HG03139 (cell line): ENCODE measurements around the gene NPHP4.
"Not testable (repeated sequence)": the region's sequence is repeated elsewhere in the genome, so short reads cannot be mapped to it uniquely, and the experiment has no call there.

Experiments
- ATAC-seq: cut with Tn5 transposase; IDR thresholded peaks from one replicate; pipeline ENCODE4 v1.9.1; 2021; ENCODE audit not compliant: unreplicated experiment

The NPHP4 gene

DNA sequence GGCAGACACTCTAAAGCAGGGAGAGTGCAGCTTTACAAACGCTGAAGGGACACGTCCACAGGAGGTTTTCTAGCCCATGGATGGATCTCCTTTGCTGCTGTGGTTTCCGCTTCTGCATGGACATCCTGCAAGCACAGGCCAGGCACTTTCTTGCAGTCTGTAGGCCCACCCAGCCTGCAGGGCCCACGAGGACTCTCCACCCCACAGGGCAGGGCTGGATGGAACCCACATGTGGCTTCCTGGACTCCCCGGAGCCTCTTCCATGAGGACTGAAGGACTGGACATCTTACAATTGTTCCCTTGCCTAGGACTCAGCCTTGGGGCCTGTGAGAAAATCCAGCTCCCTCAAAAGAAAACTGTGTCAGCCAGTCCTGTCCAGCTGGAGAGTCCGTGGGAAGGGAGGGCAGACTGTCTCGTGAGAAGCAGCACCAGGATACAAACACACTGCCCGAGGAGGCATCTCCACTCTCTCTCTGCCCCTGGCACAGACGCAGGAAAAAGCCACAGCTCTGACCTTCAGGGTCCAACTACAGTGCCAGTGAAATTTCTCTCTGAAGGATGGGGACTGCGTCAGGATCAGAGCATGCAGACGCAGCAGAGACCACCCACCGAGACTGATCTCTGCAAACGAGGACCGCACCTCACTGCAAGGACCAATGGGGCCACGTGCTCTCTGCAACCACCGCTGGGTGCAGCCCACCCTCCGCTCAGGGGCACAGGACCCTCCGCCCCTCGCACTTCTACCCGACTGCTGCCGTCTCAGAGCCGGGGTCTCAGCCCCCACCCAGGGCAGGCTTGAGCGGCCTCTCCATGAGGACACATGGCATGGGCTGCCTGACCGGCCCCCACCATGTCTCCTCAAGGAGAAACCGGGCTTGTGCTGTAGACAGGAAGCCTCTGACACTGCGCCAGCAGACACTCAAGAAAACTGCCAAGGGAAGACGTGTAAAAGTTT, 130.1 kb downstream of the NPHP4 start:
- ATAC-seq, result no peak

- no peak for ATAC-seq
Measured at GRCh38 chr1:5860277-5860676, 131.9 kb downstream of the NPHP4 start.

DNA sequence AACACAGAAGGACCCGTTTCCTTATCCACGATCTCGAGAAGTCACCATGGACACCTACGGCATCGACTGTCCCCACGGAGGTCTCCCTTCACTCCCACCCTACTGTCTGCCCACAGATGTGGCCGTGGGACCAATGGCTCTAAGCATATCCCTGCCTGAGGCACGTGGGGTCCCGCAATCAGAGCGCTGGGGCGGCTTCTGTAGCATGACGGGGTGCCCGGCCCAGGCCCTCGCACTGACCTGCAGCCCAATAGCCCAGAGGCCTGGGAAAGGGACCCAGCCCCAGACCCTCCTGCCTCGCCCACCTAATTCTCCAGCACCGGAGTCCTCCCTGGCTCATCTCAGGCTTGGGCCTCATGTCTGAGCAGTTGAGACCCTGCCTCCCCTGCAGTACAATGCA, 132.5 kb downstream of the NPHP4 start:
- no peak for ATAC-seq

GRCh38 chr1:5858844-5859407, 133.3 kb downstream of the NPHP4 start:
- no peak for ATAC-seq

DNA sequence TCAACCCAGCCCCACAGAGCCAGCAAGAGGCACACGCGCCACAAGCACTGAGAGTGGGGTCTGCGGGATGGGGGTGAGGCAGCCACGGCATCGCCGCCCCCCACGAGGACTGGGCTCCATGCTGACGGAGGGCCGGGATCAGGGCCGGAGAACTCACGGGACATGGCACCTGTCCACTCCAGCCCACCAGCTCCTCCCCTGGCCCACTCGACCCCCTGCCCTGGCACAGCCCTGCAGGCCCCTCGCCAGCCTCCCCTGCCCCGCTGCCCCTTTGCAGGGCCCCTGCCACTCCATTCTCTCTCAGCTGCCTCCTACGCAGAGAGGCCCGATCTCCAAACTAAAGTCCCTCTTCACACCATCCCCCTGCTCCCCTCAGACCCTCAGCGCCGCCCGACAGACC, 134.0 kb downstream of the NPHP4 start:
- ATAC-seq, result no peak

DNA sequence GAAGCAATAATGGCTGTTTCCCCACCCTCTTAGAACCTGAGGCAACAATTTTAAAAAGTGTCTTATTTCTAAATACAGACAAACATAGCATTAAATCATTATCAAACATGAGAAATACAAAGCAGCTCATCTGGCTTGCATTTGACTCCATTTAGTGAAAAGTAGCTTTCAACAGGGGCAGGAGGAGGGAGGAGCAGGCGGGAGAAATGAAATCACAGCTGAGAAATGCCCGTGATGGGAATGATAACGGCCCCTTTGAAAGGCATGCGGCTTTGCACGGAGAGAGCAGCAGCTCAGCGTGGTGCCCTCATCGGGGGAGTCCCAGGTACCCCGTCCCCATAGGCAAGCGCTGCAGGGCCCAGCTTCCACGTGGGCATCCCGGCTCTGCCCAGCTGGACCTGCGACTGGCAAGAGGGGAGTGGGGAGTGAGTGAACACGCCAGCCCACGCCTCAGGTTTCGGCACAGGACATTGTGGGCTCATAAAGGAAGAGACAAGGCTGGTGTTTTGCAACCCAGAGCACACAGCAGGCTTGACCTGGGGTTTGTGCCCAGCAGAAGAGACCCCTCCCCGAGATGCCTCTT, 134.6 kb downstream of the NPHP4 start:
- ATAC-seq, result no peak

- ATAC-seq, result no peak
Measured at GRCh38 chr1:5857011-5857410, 135.2 kb downstream of the NPHP4 start.

GRCh38 chr1:5856246-5856815, 135.9 kb downstream of the NPHP4 start:
- no peak for ATAC-seq

DNA sequence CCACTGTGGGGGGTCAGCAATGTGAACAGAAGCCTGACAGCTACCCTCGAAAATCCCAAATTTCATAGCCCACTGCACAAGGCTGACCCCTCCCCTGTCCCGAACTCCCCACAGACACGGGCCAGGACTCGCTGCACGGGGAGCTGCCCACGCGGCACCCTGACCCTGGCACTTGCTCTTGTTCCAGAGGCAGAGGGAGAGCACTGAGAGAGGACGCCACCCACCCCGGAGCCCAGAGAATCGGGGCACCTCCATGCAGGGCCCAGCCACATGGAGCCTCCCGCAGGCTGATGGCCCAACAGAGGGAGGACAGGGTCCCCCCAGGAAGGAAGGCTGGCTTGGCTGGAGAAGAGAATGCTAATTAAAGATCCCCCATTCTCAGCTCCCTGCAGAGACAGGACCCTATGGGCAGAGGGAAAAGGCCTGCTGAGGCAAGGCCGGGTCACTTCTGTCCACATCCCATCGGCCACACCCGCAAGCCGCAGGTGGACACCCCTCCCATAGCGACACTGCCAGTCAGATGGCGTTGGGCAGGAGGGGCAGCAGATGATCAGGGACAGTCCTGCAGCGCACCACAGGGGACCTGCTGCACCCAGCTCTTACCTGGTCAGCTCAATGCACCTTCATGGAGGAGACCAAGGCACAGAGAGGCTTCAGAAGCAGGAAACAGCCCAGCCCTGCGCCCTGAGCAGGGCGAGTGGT, 136.9 kb downstream of the NPHP4 start:
- ATAC-seq, result no peak

DNA sequence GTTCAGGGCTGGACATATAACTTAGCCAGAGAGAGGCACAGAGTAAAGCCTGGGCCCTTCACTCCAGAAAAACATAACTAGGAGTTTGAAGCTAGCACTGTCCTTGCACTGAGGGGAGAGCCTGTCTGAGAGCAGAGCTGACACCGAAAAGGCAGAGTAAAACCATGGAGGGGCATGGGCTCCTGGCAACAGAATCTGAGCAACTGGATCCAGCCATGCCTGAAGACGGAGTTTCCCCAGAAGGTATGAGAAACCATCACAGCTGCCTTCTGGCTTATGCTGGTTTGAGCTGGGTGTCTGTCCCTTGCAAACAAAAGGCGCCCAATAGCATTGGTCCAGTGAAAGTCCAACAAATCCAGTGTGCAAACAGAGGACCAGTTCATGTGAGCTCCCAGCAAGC, 137.5 kb downstream of the NPHP4 start:
- no peak for ATAC-seq

- ATAC-seq, result not testable (repeated sequence)
Measured at GRCh38 chr1:5853858-5854257, 138.4 kb downstream of the NPHP4 start.

DNA sequence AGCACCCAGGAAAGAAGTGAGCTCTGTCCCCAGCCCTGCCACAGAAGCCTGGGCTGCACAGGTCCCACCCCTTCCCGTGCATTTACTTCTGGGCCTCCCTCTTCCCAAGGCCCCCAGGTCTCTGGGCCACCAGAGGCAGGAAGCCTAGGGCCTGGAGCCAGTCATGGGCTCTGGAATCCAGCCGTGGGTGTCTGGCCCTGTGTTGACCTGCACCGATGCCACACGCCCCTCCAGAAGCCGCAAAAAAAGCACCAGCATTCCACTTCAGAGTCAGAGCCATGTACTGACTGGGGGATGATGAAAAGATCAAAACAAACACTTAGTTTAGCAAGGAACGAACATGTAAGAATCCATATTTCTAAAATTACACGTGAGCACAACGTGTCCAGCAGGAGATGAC, 141.7 kb downstream of the NPHP4 start:
- no peak for ATAC-seq

DNA sequence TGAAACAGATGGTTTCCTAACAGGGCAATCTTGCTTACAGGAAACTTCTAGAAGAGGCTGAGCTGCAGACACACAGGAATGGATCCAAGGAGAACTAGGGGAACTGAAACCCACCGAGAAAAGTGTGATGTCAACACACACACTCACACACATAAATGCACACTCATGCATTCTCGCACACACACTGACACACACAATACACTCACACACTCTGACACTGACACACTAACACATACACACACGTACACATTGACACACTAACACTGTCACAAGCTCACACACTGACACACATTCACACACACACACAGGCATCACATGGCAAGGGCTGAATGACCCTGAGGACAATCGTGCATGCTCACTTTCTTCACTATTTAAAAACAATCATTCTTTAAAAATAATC, 142.7 kb downstream of the NPHP4 start:
- ATAC-seq, result no peak

DNA sequence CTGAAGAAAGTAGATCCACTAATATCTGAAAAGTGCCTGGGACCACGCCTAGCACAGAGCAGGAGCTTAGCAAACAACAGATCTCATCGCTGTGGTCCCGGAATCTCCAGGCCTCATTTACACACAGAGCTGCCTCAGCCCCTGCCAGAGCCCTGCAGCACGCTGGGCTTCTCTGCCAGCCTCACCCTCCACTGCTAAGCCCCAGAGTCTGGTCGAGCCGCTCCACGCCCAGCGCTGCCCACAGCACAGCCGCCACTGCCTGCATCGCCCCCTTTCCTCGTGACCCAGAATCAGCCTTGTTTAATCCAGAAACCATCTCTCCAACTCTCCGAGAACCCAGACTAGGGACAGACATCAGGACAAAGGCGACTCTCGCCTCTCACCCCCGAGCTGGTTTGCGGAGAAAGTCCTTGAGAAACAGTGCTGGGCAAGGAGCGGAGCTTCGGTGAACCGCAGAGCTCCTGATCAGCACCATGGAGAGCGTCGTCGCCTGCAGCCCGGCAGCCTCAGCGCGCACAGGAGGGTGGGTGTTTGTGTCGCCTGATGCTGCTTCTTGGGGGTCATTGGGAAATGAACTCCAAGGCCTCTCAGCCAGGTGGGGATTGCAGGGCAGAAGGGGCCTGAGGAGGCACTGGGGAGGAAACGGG, 145.1 kb downstream of the NPHP4 start:
- ATAC-seq, result no peak

GRCh38 chr1:5845376-5845775, 146.8 kb downstream of the NPHP4 start:
- no peak for ATAC-seq

DNA sequence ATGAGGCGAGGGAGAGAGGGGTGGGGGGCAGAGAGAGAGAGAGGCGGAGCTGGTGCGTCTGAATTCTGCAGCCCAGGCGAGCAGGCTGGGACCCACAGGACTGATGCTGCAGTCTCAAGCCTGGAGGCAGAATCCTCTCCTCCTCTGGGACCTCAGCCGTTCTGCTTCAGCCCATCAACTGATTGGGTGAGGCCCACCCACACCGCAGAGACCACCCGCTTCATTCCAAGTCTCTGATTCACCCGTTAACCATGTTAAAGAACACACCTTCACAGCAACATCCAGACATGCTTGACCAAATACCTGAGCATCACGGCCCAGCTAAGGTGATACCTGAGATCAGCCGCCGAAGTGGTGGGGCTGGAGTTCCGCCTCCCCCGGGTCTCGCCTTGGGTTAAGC, 147.8 kb downstream of the NPHP4 start:
- no peak for ATAC-seq

GRCh38 chr1:5843521-5844096, 148.6 kb downstream of the NPHP4 start:
- no peak for ATAC-seq

GRCh38 chr1:5842679-5843078, 149.5 kb downstream of the NPHP4 start:
- ATAC-seq, result no peak

DNA sequence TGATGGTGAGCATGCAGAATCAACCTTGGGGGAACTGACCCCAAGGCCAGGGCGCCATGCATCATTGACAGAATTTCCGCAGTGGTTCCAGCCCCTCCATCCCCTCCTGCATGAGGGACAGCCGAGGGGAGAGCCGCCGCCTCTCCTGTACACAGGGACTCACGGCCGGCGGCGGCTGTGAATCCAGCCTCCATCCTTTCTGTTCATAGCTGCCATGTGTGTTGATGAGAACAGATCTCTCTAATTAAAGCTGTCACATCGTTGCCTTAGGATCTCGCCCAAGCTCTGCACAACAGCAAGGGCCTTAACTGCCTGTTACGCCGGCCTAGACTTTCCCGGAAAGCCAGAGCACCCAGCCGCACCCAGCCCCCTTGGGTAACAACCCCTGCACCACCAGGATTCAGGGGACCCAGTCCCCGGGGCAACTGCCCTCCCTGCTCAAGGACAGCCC, 151.6 kb downstream of the NPHP4 start:
- no peak for ATAC-seq

DNA sequence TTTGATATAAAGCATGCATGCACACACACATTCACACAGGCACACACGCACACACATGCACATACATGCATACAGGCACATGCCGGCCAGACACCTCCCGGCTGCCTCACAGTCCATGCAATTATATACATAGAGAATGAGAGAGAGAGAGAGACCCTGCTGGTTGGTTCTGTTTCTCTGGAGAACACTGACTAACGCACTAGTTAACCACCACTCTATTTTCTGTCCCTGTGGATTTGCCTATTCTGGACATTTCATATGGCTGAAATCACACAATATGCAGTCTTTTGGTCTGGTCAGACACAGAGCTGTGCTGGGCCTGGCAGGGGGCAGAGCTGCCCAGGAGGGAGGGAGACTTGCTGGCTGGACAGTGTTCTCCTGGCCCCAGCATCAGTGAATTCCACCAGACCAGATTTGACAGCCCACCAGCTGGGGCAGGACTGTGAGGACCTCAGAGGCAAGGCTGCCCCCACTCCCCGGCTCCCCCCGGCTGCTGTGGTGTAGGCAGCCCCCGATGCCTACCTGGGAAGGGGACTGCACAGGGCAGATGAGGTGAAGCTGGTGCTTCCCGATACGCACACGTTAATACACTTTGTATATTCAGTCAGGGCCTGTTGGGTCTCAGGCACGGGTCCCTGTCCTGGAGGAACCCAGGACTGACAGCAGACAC, 152.2 kb downstream of the NPHP4 start:
- ATAC-seq, result no peak
